ENCODE results near the gene GSG1L. TPM values are rescaled to one million over a fixed set of nuclear protein-coding genes. Genes with fewer than 3 reads are reported as not detected.

GSG1L gene
- polyA plus RNA-seq, 1 donor (not counting 4 experiments of a cell fraction or from before 2014, with no cell fraction given), result not detected

DNA sequence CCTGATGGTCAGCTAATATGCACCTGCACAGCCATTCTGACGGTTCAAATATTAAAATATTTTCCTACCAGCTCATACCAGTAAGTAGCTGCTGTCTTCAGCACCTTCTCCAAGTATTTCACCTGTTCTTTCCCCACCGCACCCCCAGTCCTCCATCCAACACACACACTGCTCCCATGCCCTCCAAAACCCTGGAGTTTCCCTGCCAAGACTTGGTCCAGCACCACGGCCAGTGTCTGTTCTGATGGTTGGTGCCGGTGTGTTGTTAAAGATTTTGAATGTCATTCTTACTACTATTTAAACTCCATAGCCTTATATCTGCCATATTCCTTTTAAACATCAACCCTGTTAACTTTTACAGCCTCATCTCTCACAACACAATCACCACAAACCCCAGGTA, 142.4 kb downstream of the GSG1L start:
- Histone ChIP-seq H2AFZ (ENCODE audit: control insufficient read depth, low read length) (no peak overlapping the region), H3K4me2 (ENCODE audit: control insufficient read depth, extremely low read depth, insufficient read depth, low read depth, low read length) (no peak overlapping the region), H3K27ac (ENCODE audit: control insufficient read depth, insufficient read depth, low read length) (no peak overlapping the region), H4K20me1 (ENCODE audit: control insufficient read depth, extremely low read depth, insufficient read depth, low read length) (no peaks in the 10 kb centered on the region), H3K9me1 (ENCODE audit: control insufficient read depth, extremely low read depth, insufficient read depth, low read length) (no peaks in the 10 kb centered on the region), H3K9ac (ENCODE audit: control insufficient read depth, extremely low read depth, insufficient read depth, low read length) (no peak overlapping the region), H3K27me3 (ENCODE audit: control insufficient read depth, extremely low read depth, insufficient read depth, low read length) (no peaks in the 10 kb centered on the region), H3K36me3 (ENCODE audit: control insufficient read depth in 2 of 2, extremely low read depth in 1 of 2, insufficient read depth in 2 of 2, low read length in 2 of 2) (no peaks in the 10 kb centered on the region), H3K79me2 (ENCODE audit: control insufficient read depth, insufficient read depth, low read length) (no peaks in the 10 kb centered on the region), H3K4me3 (ENCODE audit: control insufficient read depth in 2 of 3, extremely low read depth in 1 of 3, insufficient read depth in 2 of 3, low read depth in 1 of 3, low read length in 3 of 3) (no peak overlapping the region), H3K4me1 (ENCODE audit: control insufficient read depth, extremely low read depth, insufficient read depth, low read length) (peaks cover 3% of the 10 kb centered on the region), H3K9me3 (ENCODE audit: control insufficient read depth, low read depth, low read length) (no peaks in the 10 kb centered on the region)
- DNase-seq (ENCODE audit: low read depth, low spot score) (no peak), FAIRE-seq (no peak)
- no peak for TF ChIP-seq EZH2 (IDR thresholded peaks at IDR 0.05; ENCODE audit: low read length)
- TF ChIP-seq, protein P1, sequence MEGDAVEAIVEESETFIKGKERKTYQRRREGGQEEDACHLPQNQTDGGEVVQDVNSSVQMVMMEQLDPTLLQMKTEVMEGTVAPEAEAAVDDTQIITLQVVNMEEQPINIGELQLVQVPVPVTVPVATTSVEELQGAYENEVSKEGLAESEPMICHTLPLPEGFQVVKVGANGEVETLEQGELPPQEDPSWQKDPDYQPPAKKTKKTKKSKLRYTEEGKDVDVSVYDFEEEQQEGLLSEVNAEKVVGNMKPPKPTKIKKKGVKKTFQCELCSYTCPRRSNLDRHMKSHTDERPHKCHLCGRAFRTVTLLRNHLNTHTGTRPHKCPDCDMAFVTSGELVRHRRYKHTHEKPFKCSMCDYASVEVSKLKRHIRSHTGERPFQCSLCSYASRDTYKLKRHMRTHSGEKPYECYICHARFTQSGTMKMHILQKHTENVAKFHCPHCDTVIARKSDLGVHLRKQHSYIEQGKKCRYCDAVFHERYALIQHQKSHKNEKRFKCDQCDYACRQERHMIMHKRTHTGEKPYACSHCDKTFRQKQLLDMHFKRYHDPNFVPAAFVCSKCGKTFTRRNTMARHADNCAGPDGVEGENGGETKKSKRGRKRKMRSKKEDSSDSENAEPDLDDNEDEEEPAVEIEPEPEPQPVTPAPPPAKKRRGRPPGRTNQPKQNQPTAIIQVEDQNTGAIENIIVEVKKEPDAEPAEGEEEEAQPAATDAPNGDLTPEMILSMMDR (optimal IDR thresholded peaks at IDR 0.05 in 1 of 3, IDR thresholded peaks at IDR 0.05 in 1 of 3, conservative IDR thresholded peaks at IDR 0.05 in 1 of 3; ENCODE audit: extremely low read depth in 1 of 3, insufficient read depth in 2 of 3, low read length in 3 of 3), result no peak
- dilution Hi-C loops (cut with MboI; ENCODE audit: extremely low pct_ligation_motif_present, low sequenced_read_pairs), result no loop called here

DNA sequence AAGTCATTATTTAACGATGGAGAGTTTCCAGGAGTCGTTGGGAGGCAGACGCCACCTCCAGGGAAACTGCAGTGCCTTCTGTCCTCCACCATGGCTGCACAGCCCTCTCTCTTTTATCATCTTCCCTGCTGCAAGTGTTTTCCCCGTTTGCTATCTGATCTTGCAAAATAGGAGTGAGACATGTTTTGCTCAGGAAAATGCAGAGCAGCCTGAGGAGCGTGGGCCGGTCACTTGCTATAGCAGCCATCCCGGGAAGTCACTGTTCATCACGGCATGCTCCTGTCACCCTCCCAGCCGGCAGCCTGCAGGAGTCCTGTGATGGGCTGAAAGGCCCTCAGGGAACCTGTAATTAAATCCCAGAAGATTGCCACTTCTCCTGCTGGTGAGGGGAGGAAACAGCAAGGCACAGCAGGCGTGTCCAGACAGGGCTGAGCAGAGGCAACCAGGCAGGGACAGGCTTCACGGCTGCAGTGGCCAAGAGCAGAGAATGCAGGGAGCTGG, 143.1 kb downstream of the GSG1L start:
- Histone ChIP-seq H3K27ac (ENCODE audit: control insufficient read depth, insufficient read depth, low read length) (no peak overlapping the region), H3K4me1 (ENCODE audit: control insufficient read depth, extremely low read depth, insufficient read depth, low read length) (peaks cover 3% of the 10 kb centered on the region), H3K9me1 (ENCODE audit: control insufficient read depth, extremely low read depth, insufficient read depth, low read length) (no peaks in the 10 kb centered on the region), H3K4me2 (ENCODE audit: control insufficient read depth, extremely low read depth, insufficient read depth, low read depth, low read length) (no peak overlapping the region), H3K4me3 (ENCODE audit: control insufficient read depth in 2 of 3, extremely low read depth in 1 of 3, insufficient read depth in 2 of 3, low read depth in 1 of 3, low read length in 3 of 3) (no peak overlapping the region), H3K9ac (ENCODE audit: control insufficient read depth, extremely low read depth, insufficient read depth, low read length) (no peak overlapping the region), H2AFZ (ENCODE audit: control insufficient read depth, low read length) (no peak overlapping the region), H3K36me3 (ENCODE audit: control insufficient read depth in 2 of 2, extremely low read depth in 1 of 2, insufficient read depth in 2 of 2, low read length in 2 of 2) (no peaks in the 10 kb centered on the region), H3K9me3 (ENCODE audit: control insufficient read depth, low read depth, low read length) (no peaks in the 10 kb centered on the region), H3K79me2 (ENCODE audit: control insufficient read depth, insufficient read depth, low read length) (no peaks in the 10 kb centered on the region), H3K27me3 (ENCODE audit: control insufficient read depth, extremely low read depth, insufficient read depth, low read length) (no peaks in the 10 kb centered on the region), H4K20me1 (ENCODE audit: control insufficient read depth, extremely low read depth, insufficient read depth, low read length) (no peaks in the 10 kb centered on the region)
- TF ChIP-seq, protein P1 (optimal IDR thresholded peaks at IDR 0.05 in 1 of 3, IDR thresholded peaks at IDR 0.05 in 1 of 3, conservative IDR thresholded peaks at IDR 0.05 in 1 of 3; ENCODE audit: extremely low read depth in 1 of 3, insufficient read depth in 2 of 3, low read length in 3 of 3), result peak; percentile 40 to 72 (median 50)
- TF ChIP-seq EZH2 (IDR thresholded peaks at IDR 0.05; ENCODE audit: low read length), result no peak
- dilution Hi-C loops (cut with MboI; ENCODE audit: extremely low pct_ligation_motif_present, low sequenced_read_pairs), result no loop called here
- no peak for DNase-seq (ENCODE audit: low read depth, low spot score)
- no peak for FAIRE-seq

All from keratinocyte (primary cell).